DND-41 (cell line): ENCODE measurements around the gene PRKAG2.

Experiments
- ATAC-seq: fragments of 200-7000 bp; cut with Tn5 transposase; 3 replicates; pipeline ENCODE4 v1.9.1; 2021; ENCODE audit warnings: low read depth; ENCODE audit not compliant: insufficient read depth
- DNase-seq: peaks from one replicate; pipeline ENCODE4 v3.0.0-alpha.2; 2020
- H2AFZ ChIP-seq: 2 replicates; pipeline ENCODE4 v1.6.0; 2012; ENCODE audit warnings: low read depth, low read length
- H3K27ac ChIP-seq: 2 replicates; pipeline ENCODE4 v1.5.1; 2012; ENCODE audit warnings: low read length, inconsistent platforms
- H3K27me3 ChIP-seq: fragments of 200-600 bp; sonication (generic); 2 replicates; pipeline ENCODE4 v1.6.0; 2012; ENCODE audit warnings: low read length, mild to moderate bottlenecking, inconsistent platforms; ENCODE audit not compliant: insufficient read depth, poor library complexity
- H3K36me3 ChIP-seq: 2 replicates; pipeline ENCODE4 v1.5.1; 2012; ENCODE audit warnings: low read length, inconsistent platforms; ENCODE audit not compliant: insufficient read depth
- H3K4me1 ChIP-seq: 2 replicates; pipeline ENCODE4 v1.5.1; 2012; ENCODE audit warnings: mild to moderate bottlenecking, low read length; ENCODE audit not compliant: insufficient read depth
- H3K4me2 ChIP-seq: 2 replicates; pipeline ENCODE4 v1.6.0; 2012; ENCODE audit warnings: mild to moderate bottlenecking, moderate library complexity, low read length, inconsistent platforms; ENCODE audit not compliant: insufficient read depth
- H3K4me3 ChIP-seq, 2 experiments: fragments of 200-600 bp in 1 of 2; shearing (Covaris generic) in 1 of 2; 2 replicates each; pipeline ENCODE4 v1.5.1; 2012 to 2016; ENCODE audit warnings: inconsistent platforms in 2 of 2, low read length in 2 of 2, mild to moderate bottlenecking in 2 of 2, low read depth in 1 of 2, moderate library complexity in 1 of 2
- H3K79me2 ChIP-seq: 2 replicates; pipeline ENCODE4 v1.6.0; 2012; ENCODE audit warnings: low read length, inconsistent platforms; ENCODE audit not compliant: insufficient read depth
- H3K9ac ChIP-seq: 2 replicates; pipeline ENCODE4 v1.6.0; 2012; ENCODE audit warnings: low read depth, mild to moderate bottlenecking, inconsistent platforms, low read length, moderate library complexity
- H3K9me3 ChIP-seq: 2 replicates; pipeline ENCODE4 v1.5.1; 2012; ENCODE audit warnings: low read length, moderate library complexity, mild to moderate bottlenecking, inconsistent platforms; ENCODE audit not compliant: insufficient read depth, severe bottlenecking
- H4K20me1 ChIP-seq: 2 replicates; pipeline ENCODE4 v1.6.0; 2012; ENCODE audit warnings: low read length; ENCODE audit not compliant: insufficient read depth
- EZH2 ChIP-seq: IDR thresholded peaks from 3 replicates; pipeline ENCODE4 v1.6.1; 2012; ENCODE audit warnings: borderline replicate concordance, low read depth, mild to moderate bottlenecking, moderate library complexity, low read length, inconsistent platforms; ENCODE audit not compliant: severe bottlenecking
- TF ChIP-seq, protein P1 (sequence below): IDR thresholded peaks from 2 replicates; pipeline ENCODE4 v1.5.1; 2012; ENCODE audit warnings: borderline replicate concordance, low read length, moderate library complexity, mild to moderate bottlenecking; ENCODE audit not compliant: poor library complexity, severe bottlenecking; ENCODE audit errors: extremely low read depth

The PRKAG2 gene

DNA sequence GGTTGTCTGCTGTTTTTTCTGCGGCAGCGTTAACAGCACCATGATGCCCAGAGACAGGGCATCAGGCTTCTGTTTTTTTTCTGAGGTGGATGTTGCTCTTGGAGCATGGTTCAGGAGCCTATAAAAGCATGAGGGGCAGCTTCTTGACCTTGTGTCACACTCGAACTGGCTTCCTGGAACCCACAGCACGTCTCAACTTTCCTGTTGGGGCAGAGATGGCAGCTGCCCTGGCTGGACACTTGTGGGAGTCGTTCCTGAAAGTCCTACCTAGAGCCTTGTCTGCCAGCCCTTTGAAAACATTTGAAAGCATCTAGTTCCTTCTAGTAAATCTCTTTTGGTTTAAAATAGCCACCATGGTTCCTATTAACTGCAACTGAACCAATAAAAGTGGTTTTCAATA is 28.9 kb upstream of the PRKAG2 start:
- H3K9ac ChIP-seq, result no peak overlapping the region
- ATAC-seq, result no peak
- no peak overlapping the region for H2AFZ ChIP-seq
- no peaks in the 10 kb centered on the region for H3K79me2 ChIP-seq
- H3K36me3 ChIP-seq, result no peaks in the 10 kb centered on the region
- H3K4me1 ChIP-seq, result no peaks in the 10 kb centered on the region
- no peaks in the 10 kb centered on the region for H4K20me1 ChIP-seq
- TF ChIP-seq, protein P1, sequence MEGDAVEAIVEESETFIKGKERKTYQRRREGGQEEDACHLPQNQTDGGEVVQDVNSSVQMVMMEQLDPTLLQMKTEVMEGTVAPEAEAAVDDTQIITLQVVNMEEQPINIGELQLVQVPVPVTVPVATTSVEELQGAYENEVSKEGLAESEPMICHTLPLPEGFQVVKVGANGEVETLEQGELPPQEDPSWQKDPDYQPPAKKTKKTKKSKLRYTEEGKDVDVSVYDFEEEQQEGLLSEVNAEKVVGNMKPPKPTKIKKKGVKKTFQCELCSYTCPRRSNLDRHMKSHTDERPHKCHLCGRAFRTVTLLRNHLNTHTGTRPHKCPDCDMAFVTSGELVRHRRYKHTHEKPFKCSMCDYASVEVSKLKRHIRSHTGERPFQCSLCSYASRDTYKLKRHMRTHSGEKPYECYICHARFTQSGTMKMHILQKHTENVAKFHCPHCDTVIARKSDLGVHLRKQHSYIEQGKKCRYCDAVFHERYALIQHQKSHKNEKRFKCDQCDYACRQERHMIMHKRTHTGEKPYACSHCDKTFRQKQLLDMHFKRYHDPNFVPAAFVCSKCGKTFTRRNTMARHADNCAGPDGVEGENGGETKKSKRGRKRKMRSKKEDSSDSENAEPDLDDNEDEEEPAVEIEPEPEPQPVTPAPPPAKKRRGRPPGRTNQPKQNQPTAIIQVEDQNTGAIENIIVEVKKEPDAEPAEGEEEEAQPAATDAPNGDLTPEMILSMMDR, result no peak
- TF ChIP-seq EZH2, result no peak
- H3K27ac ChIP-seq, result no peak overlapping the region
- no peak overlapping the region for H3K4me2 ChIP-seq
- no peaks in the 10 kb centered on the region for H3K9me3 ChIP-seq
- no peak overlapping the region for H3K4me3 ChIP-seq
- no peaks in the 10 kb centered on the region for H3K27me3 ChIP-seq
- no peak for DNase-seq

- DNase-seq (no peak), ATAC-seq (no peak)
- no peaks in the 10 kb centered on the region for H3K9me3 ChIP-seq
- H3K79me2 ChIP-seq, result no peaks in the 10 kb centered on the region
- no peaks in the 10 kb centered on the region for H3K27me3 ChIP-seq
- H3K27ac ChIP-seq, result no peak overlapping the region
- no peaks in the 10 kb centered on the region for H3K36me3 ChIP-seq
- H2AFZ ChIP-seq, result no peak overlapping the region
- H3K4me2 ChIP-seq, result no peak overlapping the region
- H3K9ac ChIP-seq, result no peak overlapping the region
- TF ChIP-seq, protein P1, result no peak
- no peak for TF ChIP-seq EZH2
- H3K4me3 ChIP-seq, result no peak overlapping the region
- H3K4me1 ChIP-seq, result no peaks in the 10 kb centered on the region
- H4K20me1 ChIP-seq, result no peaks in the 10 kb centered on the region
Measured at GRCh38 chr7:151905353-151905752, 28.4 kb upstream of the PRKAG2 start.

GRCh38 chr7:151904270-151904669 is 27.4 kb upstream of the PRKAG2 start:
- no peak for ATAC-seq
- Histone ChIP-seq H2AFZ (no peak overlapping the region), H3K79me2 (no peaks in the 10 kb centered on the region), H3K36me3 (no peaks in the 10 kb centered on the region), H4K20me1 (no peaks in the 10 kb centered on the region), H3K4me1 (no peaks in the 10 kb centered on the region), H3K27me3 (no peaks in the 10 kb centered on the region), H3K9ac (no peak overlapping the region), H3K27ac (no peak overlapping the region), H3K4me2 (no peak overlapping the region), H3K9me3 (no peaks in the 10 kb centered on the region), H3K4me3 (no peak overlapping the region)
- DNase-seq, result no peak
- TF ChIP-seq, protein P1, result no peak
- no peak for TF ChIP-seq EZH2
